Measurements from ENCODE around the gene SNAPC3.

Gene SNAPC3

DNA sequence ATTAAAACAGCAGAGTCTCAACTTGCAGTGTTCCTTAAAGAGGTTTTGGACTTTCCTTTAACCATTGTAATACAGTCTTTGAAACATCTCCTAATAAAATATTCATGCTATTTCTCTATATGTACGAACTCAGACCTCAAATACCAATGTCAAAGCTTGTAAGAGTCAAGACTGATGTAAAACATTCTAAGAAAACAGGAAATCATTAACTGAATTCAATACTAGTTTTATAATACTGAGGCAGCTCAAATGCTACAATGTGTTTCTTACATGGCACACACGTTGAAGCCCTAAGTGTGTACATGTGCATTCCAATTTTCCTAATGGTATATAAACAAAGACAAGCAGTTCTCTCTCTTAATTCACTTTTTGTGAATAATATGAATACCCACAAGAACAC lies 76.5 kb downstream of the SNAPC3 start:
- H3K4me1 ChIP-seq (ENCODE audit: control insufficient read depth, low read depth, low read length) = no peaks in the 10 kb centered on the region
- H3K9ac ChIP-seq (ENCODE audit: low read length) = no peak overlapping the region
- peaks cover 91% of the 10 kb centered on the region for H3K36me3 ChIP-seq (ENCODE audit: control insufficient read depth, low read depth, low read length)

DNA sequence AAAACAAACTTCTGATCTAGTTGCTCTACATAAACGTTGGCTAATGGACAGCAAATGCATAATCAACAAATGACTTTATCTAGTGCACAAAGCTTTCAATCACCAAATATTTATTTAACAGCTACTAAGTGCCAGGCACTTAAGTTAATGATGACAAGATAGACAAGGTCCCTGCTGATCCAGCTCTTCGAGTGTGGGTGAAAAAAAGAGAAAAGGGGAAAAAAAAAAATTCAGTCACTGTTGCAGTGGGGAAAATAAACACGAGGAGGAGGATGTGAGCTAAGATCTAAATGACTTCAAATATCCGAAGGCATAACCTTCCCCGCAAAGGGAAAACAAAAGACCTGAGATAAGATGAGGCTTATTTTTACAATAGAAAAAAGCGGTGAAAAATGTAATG lies 78.5 kb downstream of the SNAPC3 start:
- Histone ChIP-seq H3K4me1 (ENCODE audit: control insufficient read depth, low read depth, low read length) (no peaks in the 10 kb centered on the region), H3K27me3 (ENCODE audit: control insufficient read depth, insufficient read depth, low read length) (no peaks in the 10 kb centered on the region), H3K4me3 (ENCODE audit: low read length) (no peak overlapping the region), H3K9me3 (ENCODE audit: control insufficient read depth, low read depth, low read length) (no peaks in the 10 kb centered on the region), H3K9ac (ENCODE audit: low read length) (no peak overlapping the region), H3K36me3 (ENCODE audit: control insufficient read depth, low read depth, low read length) (peaks cover 94% of the 10 kb centered on the region), H3K27ac (ENCODE audit: low read length) (no peak overlapping the region)

More for the DNA sequence above, 76.5 kb downstream of the SNAPC3 start:
- H3K27ac ChIP-seq (ENCODE audit: low read length) = no peak overlapping the region
- no peak overlapping the region for H3K4me3 ChIP-seq (ENCODE audit: low read length)
- H3K9me3 ChIP-seq (ENCODE audit: control insufficient read depth, low read depth, low read length) = no peaks in the 10 kb centered on the region
- no peaks in the 10 kb centered on the region for H3K27me3 ChIP-seq (ENCODE audit: control insufficient read depth, insufficient read depth, low read length)

DNA sequence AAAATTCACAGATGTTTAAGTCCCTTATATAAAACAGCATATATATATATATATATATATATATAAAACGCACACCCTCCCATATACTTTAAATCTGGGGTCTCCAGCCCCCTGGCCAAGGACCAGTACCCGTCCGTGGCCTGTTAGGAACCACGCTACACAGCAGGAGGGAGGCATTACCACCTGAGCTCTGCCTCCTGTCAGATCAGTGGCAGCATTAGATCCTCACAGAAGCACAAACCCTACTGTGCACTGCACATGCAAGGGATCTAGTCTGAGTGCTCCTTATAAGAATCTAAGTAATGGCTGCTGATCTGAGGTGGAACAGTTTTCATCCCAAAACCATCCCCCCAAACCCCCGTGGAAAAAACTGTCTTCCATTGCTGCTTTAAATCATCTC lies 79.1 kb downstream of the SNAPC3 start:
- no peaks in the 10 kb centered on the region for H3K9me3 ChIP-seq (ENCODE audit: control insufficient read depth, low read depth, low read length)
- H3K27ac ChIP-seq (ENCODE audit: low read length) = no peak overlapping the region
- H3K27me3 ChIP-seq (ENCODE audit: control insufficient read depth, insufficient read depth, low read length) = no peaks in the 10 kb centered on the region
- peaks cover 94% of the 10 kb centered on the region for H3K36me3 ChIP-seq (ENCODE audit: control insufficient read depth, low read depth, low read length)
- H3K9ac ChIP-seq (ENCODE audit: low read length) = no peak overlapping the region
- H3K4me3 ChIP-seq (ENCODE audit: low read length) = no peak overlapping the region
- no peaks in the 10 kb centered on the region for H3K4me1 ChIP-seq (ENCODE audit: control insufficient read depth, low read depth, low read length)

- peaks cover 83% of the 10 kb centered on the region for H3K36me3 ChIP-seq (ENCODE audit: control insufficient read depth, low read depth, low read length)
- no peaks in the 10 kb centered on the region for H3K27me3 ChIP-seq (ENCODE audit: control insufficient read depth, insufficient read depth, low read length)
- H3K4me3 ChIP-seq (ENCODE audit: low read length) = no peak overlapping the region
- H3K9ac ChIP-seq (ENCODE audit: low read length) = no peak overlapping the region
- H3K27ac ChIP-seq (ENCODE audit: low read length) = no peak overlapping the region
- H3K4me1 ChIP-seq (ENCODE audit: control insufficient read depth, low read depth, low read length) = peaks cover 12% of the 10 kb centered on the region
- H3K9me3 ChIP-seq (ENCODE audit: control insufficient read depth, low read depth, low read length) = no peaks in the 10 kb centered on the region
Measured at GRCh38 chr9:15505921-15506320, 83.2 kb downstream of the SNAPC3 start.

DNA sequence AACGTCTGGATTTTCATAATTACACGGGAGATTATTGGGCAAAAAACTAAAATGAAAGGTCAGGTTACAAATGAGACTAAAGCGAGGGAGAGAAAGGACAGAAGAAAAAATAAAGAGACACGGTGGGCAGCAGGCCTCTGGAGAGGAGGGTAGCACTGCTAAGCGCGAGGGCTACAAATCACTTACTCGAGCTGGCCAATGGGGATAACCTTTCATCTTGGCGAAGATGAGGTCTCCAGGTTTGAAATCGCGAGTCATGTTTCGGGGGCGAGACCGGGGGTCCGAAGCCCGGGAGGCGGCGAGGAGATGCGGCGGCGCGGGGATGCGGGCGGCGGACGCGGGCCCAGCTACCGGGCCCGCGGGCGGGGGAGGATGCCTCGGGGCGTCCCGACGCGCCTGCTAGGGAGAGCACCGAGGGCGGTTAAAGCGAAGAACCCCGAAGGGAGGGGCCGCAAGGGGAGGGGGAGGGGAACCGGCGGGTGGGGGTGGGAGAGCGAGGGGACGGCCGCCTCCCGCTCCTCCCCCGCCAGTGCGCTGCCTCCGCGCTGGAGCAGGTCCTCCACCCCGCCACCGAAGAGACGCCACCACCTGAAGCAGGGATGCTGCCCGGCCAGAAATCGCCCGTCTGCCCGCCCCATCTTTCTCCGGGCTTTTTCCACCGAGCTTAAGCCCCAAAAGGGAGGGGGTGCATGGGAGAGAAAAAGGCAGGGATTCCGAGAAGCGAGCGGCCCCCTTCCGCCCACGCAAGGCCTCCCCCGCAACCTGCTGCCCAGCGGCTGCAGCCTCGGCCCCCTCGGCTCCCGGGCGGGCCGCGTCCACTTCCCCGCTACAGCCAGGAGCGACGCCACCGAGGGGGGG lies 87.5 kb downstream of the SNAPC3 start:
- Histone ChIP-seq H3K9ac (ENCODE audit: low read length) (peak overlapping the region; percentile 96), H3K27ac (ENCODE audit: low read length) (peak overlapping the region; percentile 99), H3K4me1 (ENCODE audit: control insufficient read depth, low read depth, low read length) (peaks cover 34% of the 10 kb centered on the region), H3K9me3 (ENCODE audit: control insufficient read depth, low read depth, low read length) (no peaks in the 10 kb centered on the region), H3K27me3 (ENCODE audit: control insufficient read depth, insufficient read depth, low read length) (no peaks in the 10 kb centered on the region), H3K36me3 (ENCODE audit: control insufficient read depth, low read depth, low read length) (peaks cover 44% of the 10 kb centered on the region), H3K4me3 (ENCODE audit: low read length) (peak overlapping the region; percentile 99)

GRCh38 chr9:15510789-15511575 lies 88.3 kb downstream of the SNAPC3 start, which contains the start of gene PSIP1:
Gene PSIP1 (minus strand): TSS chr9:15510970. CDS start chr9:15510188, 782 bp downstream.
- Histone ChIP-seq H3K9me3 (ENCODE audit: control insufficient read depth, low read depth, low read length) (no peaks in the 10 kb centered on the region), H3K27ac (ENCODE audit: low read length) (peak within 1 kb of the TSS; percentile 99), H3K4me3 (ENCODE audit: low read length) (peak within 1 kb of the TSS; percentile 99), H3K27me3 (ENCODE audit: control insufficient read depth, insufficient read depth, low read length) (no peaks in the 10 kb centered on the region), H3K9ac (ENCODE audit: low read length) (peak within 1 kb of the TSS; percentile 96), H3K4me1 (ENCODE audit: control insufficient read depth, low read depth, low read length) (peaks cover 34% of the 10 kb centered on the region), H3K36me3 (ENCODE audit: control insufficient read depth, low read depth, low read length) (peaks cover 36% of the 10 kb centered on the region)

All from iPS-18a (cell line).